ENCODE results near the gene HOXA5.

The HOXA5 gene

DNA sequence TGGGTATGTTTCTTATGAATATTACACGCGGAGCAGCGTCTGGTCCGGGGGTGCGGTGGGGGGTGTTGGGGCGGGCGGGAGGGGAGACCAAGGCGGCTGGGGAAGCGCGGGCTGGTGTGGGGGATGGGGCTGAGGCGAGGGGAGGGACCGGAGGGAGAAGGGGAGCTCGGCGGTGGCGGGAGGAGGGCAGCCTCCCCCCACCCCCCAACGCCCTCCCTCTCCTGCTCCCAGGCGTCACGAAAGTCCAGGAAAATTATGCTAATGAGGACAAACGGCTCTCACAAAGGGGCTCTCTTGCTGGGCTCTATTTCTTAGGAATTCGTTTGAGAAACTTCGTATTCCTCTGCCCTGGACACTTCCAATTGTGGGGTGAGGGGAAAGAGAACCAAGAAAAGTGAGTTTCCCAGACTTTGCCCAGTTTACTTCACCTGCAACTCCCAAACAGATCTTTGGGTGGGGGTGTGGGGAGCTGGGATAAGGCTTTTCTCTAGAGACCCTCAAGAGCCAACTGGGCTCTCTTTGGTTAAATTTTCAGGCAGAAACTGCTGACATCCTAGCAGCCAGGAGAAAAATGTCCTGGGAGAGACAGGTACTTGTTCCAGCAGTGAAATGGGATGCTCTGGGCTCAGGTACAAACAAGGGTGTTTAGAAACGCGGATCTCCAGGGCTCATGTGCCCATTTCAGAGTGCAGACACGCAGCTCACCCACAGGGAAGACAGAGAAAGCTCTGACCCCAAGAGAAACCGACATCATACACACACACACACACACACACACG is 29.3 kb downstream of the HOXA5 start:
- no peak overlapping the region for H2AFZ ChIP-seq (ENCODE audit: low read depth)

DNA sequence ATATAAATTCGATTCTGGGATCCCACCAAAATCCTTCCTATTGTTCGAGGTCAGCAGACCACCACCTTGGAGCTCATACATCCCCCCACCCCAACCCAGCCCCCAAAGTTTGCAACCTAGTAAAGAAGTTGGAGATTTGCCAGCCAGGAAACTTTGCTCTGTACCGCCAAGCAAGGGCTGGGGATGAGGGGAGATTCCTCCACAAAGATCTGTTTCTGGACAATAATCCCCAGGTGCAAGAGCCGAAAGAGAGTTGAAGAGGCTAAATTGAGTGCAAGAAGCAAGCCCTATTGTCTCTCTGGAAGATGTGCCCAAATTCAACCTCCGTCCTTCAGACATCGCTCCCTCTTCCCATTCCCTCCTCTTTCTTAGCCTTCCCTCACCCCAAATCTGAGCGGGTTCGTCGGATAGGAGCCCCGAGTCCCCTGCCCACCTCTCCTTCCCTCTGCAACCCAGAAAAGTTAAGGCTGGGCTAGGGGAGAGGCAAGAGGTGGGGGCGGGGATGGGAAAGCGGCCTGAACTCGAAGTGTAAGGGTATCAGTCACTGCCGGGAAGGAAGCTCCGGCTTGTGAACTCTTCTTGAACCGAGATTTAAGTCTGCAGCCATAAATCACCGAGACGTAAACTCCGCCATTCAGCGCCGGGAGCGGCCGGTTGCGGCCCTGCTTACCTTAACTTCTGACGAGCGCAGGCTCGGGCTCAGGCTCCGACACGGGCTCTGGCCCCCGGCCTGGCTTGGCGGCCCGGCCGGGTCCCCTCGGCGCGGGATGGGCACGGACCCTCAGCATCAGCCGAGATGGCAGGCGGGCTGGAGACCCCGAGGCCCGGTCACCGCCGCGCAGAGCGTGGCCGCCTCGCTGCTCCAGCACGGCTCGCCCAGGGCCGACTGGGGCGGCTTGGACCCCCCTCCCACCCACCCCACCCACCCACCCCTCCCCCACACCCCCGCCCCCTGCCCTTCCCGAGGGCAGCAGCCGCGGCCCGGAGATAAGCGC is 30.2 kb downstream of the HOXA5 start:
- Histone ChIP-seq H3K79me2 (ENCODE audit: insufficient read depth, low read depth) (no peaks in the 10 kb centered on the region), H3K36me3 (ENCODE audit: insufficient read depth) (no peaks in the 10 kb centered on the region), H3K27ac (no peak overlapping the region), H3K4me1 (ENCODE audit: low read depth, poor library complexity, severe bottlenecking) (no peaks in the 10 kb centered on the region), H3K4me3 (IDR thresholded peaks at IDR 0.05; ENCODE audit: insufficient read depth, low read depth, low read length) (no peak overlapping the region), H3K4me2 (no peak overlapping the region), H2AFZ (ENCODE audit: low read depth) (no peak overlapping the region), H3K27me3 (ENCODE audit: insufficient read depth, low read depth) (no peaks in the 10 kb centered on the region), H4K20me1 (ENCODE audit: insufficient read depth) (no peaks in the 10 kb centered on the region), H3K9ac (no peak overlapping the region)
- TF ChIP-seq, protein P1, sequence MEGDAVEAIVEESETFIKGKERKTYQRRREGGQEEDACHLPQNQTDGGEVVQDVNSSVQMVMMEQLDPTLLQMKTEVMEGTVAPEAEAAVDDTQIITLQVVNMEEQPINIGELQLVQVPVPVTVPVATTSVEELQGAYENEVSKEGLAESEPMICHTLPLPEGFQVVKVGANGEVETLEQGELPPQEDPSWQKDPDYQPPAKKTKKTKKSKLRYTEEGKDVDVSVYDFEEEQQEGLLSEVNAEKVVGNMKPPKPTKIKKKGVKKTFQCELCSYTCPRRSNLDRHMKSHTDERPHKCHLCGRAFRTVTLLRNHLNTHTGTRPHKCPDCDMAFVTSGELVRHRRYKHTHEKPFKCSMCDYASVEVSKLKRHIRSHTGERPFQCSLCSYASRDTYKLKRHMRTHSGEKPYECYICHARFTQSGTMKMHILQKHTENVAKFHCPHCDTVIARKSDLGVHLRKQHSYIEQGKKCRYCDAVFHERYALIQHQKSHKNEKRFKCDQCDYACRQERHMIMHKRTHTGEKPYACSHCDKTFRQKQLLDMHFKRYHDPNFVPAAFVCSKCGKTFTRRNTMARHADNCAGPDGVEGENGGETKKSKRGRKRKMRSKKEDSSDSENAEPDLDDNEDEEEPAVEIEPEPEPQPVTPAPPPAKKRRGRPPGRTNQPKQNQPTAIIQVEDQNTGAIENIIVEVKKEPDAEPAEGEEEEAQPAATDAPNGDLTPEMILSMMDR (conservative IDR thresholded peaks at IDR 0.05; ENCODE audit: low read depth, low read length): no peak

More for the DNA sequence above, 29.3 kb downstream of the HOXA5 start:
- Histone ChIP-seq H3K9ac (no peak overlapping the region), H3K27ac (no peak overlapping the region), H3K4me3 (IDR thresholded peaks at IDR 0.05; ENCODE audit: insufficient read depth, low read depth, low read length) (no peak overlapping the region), H3K27me3 (ENCODE audit: insufficient read depth, low read depth) (no peaks in the 10 kb centered on the region), H3K79me2 (ENCODE audit: insufficient read depth, low read depth) (no peaks in the 10 kb centered on the region), H4K20me1 (ENCODE audit: insufficient read depth) (no peaks in the 10 kb centered on the region), H3K36me3 (ENCODE audit: insufficient read depth) (no peaks in the 10 kb centered on the region), H3K4me1 (ENCODE audit: low read depth, poor library complexity, severe bottlenecking) (no peaks in the 10 kb centered on the region), H3K4me2 (no peak overlapping the region)
- TF ChIP-seq, protein P1 (conservative IDR thresholded peaks at IDR 0.05; ENCODE audit: low read depth, low read length): no peak

DNA sequence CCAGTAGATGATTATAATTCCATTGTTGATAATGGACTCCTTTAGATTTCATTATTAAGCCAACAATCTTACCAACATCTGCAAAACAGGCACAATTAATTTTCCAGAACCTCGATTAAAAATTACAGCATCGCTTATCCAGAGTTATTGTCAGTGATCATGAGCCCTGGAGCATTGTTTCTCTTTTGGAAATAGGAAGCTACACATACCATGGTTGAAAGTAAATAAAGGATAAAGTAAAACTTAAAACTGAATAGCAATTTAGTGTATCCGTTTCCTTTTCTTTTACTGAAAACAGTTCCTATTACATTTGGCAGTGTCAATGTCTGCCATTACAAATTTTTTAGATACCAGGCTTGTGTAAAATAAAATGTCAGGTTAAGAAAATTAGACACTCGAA is 31.1 kb downstream of the HOXA5 start:
- TF ChIP-seq, protein P1 (conservative IDR thresholded peaks at IDR 0.05; ENCODE audit: low read depth, low read length): no peak
- H3K4me2 ChIP-seq: no peak overlapping the region
- no peaks in the 10 kb centered on the region for H3K27me3 ChIP-seq (ENCODE audit: insufficient read depth, low read depth)
- H3K4me1 ChIP-seq (ENCODE audit: low read depth, poor library complexity, severe bottlenecking): no peaks in the 10 kb centered on the region
- no peaks in the 10 kb centered on the region for H3K79me2 ChIP-seq (ENCODE audit: insufficient read depth, low read depth)
- no peaks in the 10 kb centered on the region for H4K20me1 ChIP-seq (ENCODE audit: insufficient read depth)
- no peak overlapping the region for H3K9ac ChIP-seq
- H3K27ac ChIP-seq: no peak overlapping the region
- H3K4me3 ChIP-seq (IDR thresholded peaks at IDR 0.05; ENCODE audit: insufficient read depth, low read depth, low read length): no peak overlapping the region
- H2AFZ ChIP-seq (ENCODE audit: low read depth): no peak overlapping the region
- H3K36me3 ChIP-seq (ENCODE audit: insufficient read depth): no peaks in the 10 kb centered on the region

DNA sequence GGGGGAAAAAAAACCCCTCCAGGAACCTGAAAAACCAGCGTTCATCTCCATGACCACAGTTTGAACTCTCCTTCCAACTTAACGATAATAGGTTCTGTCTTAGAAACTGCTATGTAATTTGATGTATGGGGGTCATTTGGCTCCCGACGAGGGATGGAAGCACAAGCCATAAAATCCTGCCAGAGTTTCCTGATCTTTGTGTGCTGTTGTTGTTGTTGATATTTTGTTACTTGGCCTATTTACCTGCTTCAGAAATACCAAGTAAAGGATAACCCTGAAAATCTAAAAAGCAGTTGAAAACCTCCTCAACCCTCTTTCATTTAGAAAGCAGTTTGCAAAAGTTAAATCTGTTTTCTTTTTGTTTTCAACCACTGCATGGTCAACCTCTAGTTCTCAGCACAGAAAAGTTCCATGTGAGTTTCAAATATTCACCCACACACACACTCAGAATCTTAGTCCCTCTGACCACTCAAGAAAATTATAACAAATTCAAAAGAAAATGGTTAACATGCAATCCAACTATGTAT is 31.7 kb downstream of the HOXA5 start:
- Histone ChIP-seq H4K20me1 (ENCODE audit: insufficient read depth) (no peaks in the 10 kb centered on the region), H3K27me3 (ENCODE audit: insufficient read depth, low read depth) (no peaks in the 10 kb centered on the region), H3K4me1 (ENCODE audit: low read depth, poor library complexity, severe bottlenecking) (no peaks in the 10 kb centered on the region), H3K4me2 (no peak overlapping the region), H3K79me2 (ENCODE audit: insufficient read depth, low read depth) (no peaks in the 10 kb centered on the region), H3K4me3 (IDR thresholded peaks at IDR 0.05; ENCODE audit: insufficient read depth, low read depth, low read length) (no peak overlapping the region), H3K27ac (no peak overlapping the region), H2AFZ (ENCODE audit: low read depth) (no peak overlapping the region), H3K36me3 (ENCODE audit: insufficient read depth) (no peaks in the 10 kb centered on the region), H3K9ac (no peak overlapping the region)
- TF ChIP-seq, protein P1 (conservative IDR thresholded peaks at IDR 0.05; ENCODE audit: low read depth, low read length): no peak

All from KMS-11 (cell line).